Small intestine (tissue), 7 donors: Measurements from ENCODE around the gene ARL4D. TPM values are rescaled to one million over a fixed set of nuclear protein-coding genes. Genes with fewer than 3 reads are reported as not detected.

Experiments
- DNase-seq, 2 donors: peaks; one replicate each; pipeline versions ENCODE4 v3.0.0 to v3.0.0-alpha.2; 2013
- FAIRE-seq: peaks from 2 replicates; lab custom pipeline; 2012; peaks lifted over from hg19 to GRCh38; lab: Jason Lieb, UNC
- H3K27ac ChIP-seq, 3 donors: one replicate each; pipeline ENCODE4 v1.5.1; 2013; ENCODE audit warnings: low read length in 2 of 3, mild to moderate bottlenecking in 2 of 3, control low read depth in 1 of 3, inconsistent platforms in 1 of 3, low read depth in 1 of 3, moderate library complexity in 1 of 3
- H3K27me3 ChIP-seq, 3 donors: one replicate each; pipeline ENCODE4 v1.6.1; 2013; ENCODE audit warnings: low read length in 3 of 3, inconsistent platforms in 1 of 3; ENCODE audit not compliant: control insufficient read depth in 3 of 3, insufficient read depth in 3 of 3
- H3K36me3 ChIP-seq, 3 donors: one replicate each; pipeline ENCODE4 v1.6.1; 2013; ENCODE audit warnings: low read length in 3 of 3, inconsistent platforms in 1 of 3, low read depth in 1 of 3, mild to moderate bottlenecking in 1 of 3, moderate library complexity in 1 of 3; ENCODE audit not compliant: control insufficient read depth in 3 of 3, insufficient read depth in 2 of 3
- H3K4me1 ChIP-seq, 3 donors: one replicate each; pipeline ENCODE4 v1.6.1; 2013; ENCODE audit warnings: low read length in 2 of 3, inconsistent platforms in 1 of 3, low read depth in 1 of 3, mild to moderate bottlenecking in 1 of 3, moderate library complexity in 1 of 3; ENCODE audit not compliant: control insufficient read depth in 3 of 3, insufficient read depth in 2 of 3
- H3K4me3 ChIP-seq, 3 donors: one replicate each; pipeline ENCODE4 v1.5.1; 2013; ENCODE audit warnings: low read length in 3 of 3, control low read depth in 1 of 3, inconsistent platforms in 1 of 3, low read depth in 1 of 3, mild to moderate bottlenecking in 1 of 3, moderate library complexity in 1 of 3
- H3K9me3 ChIP-seq, 2 donors: one replicate each; pipeline ENCODE4 v1.6.1; 2013; ENCODE audit warnings: low read depth in 1 of 2, low read length in 1 of 2; ENCODE audit not compliant: control insufficient read depth in 2 of 2, insufficient read depth in 1 of 2
- WGBS, 3 donors: extraction: QIAGEN DNeasy Blood & Tissue Kit; methylation state at CpG; one replicate each; pipeline ENCODE4 v1.1.7; 2013; 5-methylcytosine and 5-hydroxymethylcytosine counted together
- polyA plus RNA-seq, 4 donors: library from polyadenylated mRNA; stranded (reverse) in 3 of 4; unstranded in 1 of 4; fragments of 200-250 nt in 3 of 4; fragments of 120-200 nt in 1 of 4; gene quantifications; one replicate each; pipeline versions ENCODE4 v1.2.1 to v1.2.3, GENCODE V29; 2013
- donor health status: healthy with polysubstance abuse.
- donor health status: control.
- donor health status: control.
- donor health status: Bipolar disorder and iron deficiency.
- donor health status: healthy.

Gene ARL4D
- polyA plus RNA-seq, 4 donors, result 0.45 to 10.1 (median 2.6) TPM

- peaks cover 0 to 5% (median 3%) of the 10 kb centered on the region in 3 donors for H3K4me1 ChIP-seq
- no peaks in the 10 kb centered on the region for H3K9me3 ChIP-seq
- WGBS, 3 donors, result 74 to 88% (median 76%) methylated on average over 5 of the region's 5 CpGs
- H3K27ac ChIP-seq, result no peak overlapping the region
- H3K4me3 ChIP-seq, result no peak overlapping the region
- no peak for DNase-seq
- no peaks in the 10 kb centered on the region for H3K27me3 ChIP-seq
- no peak for FAIRE-seq
- peaks cover 0 to 16% (median 0%) of the 10 kb centered on the region in 3 donors for H3K36me3 ChIP-seq
Measured at GRCh38 chr17:43403846-43404245, 5.1 kb downstream of the ARL4D start.

GRCh38 chr17:43405861-43406260, 7.1 kb downstream of the ARL4D start:
- FAIRE-seq (no peak), DNase-seq (no peak)
- no peaks in the 10 kb centered on the region for H3K27me3 ChIP-seq
- H3K4me1 ChIP-seq, result peaks cover 0 to 4% (median 0%) of the 10 kb centered on the region in 3 donors
- no peak overlapping the region for H3K27ac ChIP-seq
- H3K9me3 ChIP-seq, result no peaks in the 10 kb centered on the region
- H3K4me3 ChIP-seq, result no peak overlapping the region
- peaks cover 0 to 9% (median 0%) of the 10 kb centered on the region in 3 donors for H3K36me3 ChIP-seq

GRCh38 chr17:43406676-43407645, 8.2 kb downstream of the ARL4D start:
- Histone ChIP-seq H3K27ac (no peak overlapping the region), H3K27me3 (no peaks in the 10 kb centered on the region), H3K9me3 (no peaks in the 10 kb centered on the region), H3K4me1 (no peaks in the 10 kb centered on the region), H3K36me3 (peaks cover 0 to 4% (median 0%) of the 10 kb centered on the region in 3 donors), H3K4me3 (no peak overlapping the region)
- DNase-seq (no peak), FAIRE-seq (no peak)
- 65 to 77% (median 70%) methylated on average over 10 of the region's 10 CpGs for WGBS, 3 donors

- FAIRE-seq (no peak), DNase-seq (no peak)
- Histone ChIP-seq H3K27ac (no peak overlapping the region), H3K36me3 (no peaks in the 10 kb centered on the region), H3K9me3 (no peaks in the 10 kb centered on the region), H3K27me3 (no peaks in the 10 kb centered on the region), H3K4me1 (no peaks in the 10 kb centered on the region), H3K4me3 (no peak overlapping the region)
- 72 to 87% (median 81%) methylated on average over 3 of the region's 3 CpGs for WGBS, 3 donors
Measured at GRCh38 chr17:43409131-43409530, 10.3 kb downstream of the ARL4D start.

GRCh38 chr17:43410557-43411368, 12.0 kb downstream of the ARL4D start:
- FAIRE-seq (no peak), DNase-seq (no peak)
- H3K4me3 ChIP-seq, result no peak overlapping the region
- no peaks in the 10 kb centered on the region for H3K27me3 ChIP-seq
- H3K36me3 ChIP-seq, result no peaks in the 10 kb centered on the region
- no peaks in the 10 kb centered on the region for H3K9me3 ChIP-seq
- 43 to 67% (median 54%) methylated on average over 6 of the region's 6 CpGs for WGBS, 3 donors
- no peak overlapping the region for H3K27ac ChIP-seq
- H3K4me1 ChIP-seq, result no peaks in the 10 kb centered on the region

- DNase-seq (no peak), FAIRE-seq (no peak)
- H3K27me3 ChIP-seq, result no peaks in the 10 kb centered on the region
- H3K36me3 ChIP-seq, result no peaks in the 10 kb centered on the region
- no peaks in the 10 kb centered on the region for H3K9me3 ChIP-seq
- H3K4me3 ChIP-seq, result no peak overlapping the region
- no peak overlapping the region for H3K27ac ChIP-seq
- H3K4me1 ChIP-seq, result no peaks in the 10 kb centered on the region
Measured at GRCh38 chr17:43411369-43411677, 12.5 kb downstream of the ARL4D start.

GRCh38 chr17:43411749-43412148, 13.0 kb downstream of the ARL4D start:
- no peaks in the 10 kb centered on the region for H3K4me1 ChIP-seq
- no peak for DNase-seq
- no peak overlapping the region for H3K4me3 ChIP-seq
- H3K36me3 ChIP-seq, result no peaks in the 10 kb centered on the region
- FAIRE-seq, result no peak
- no peak overlapping the region for H3K27ac ChIP-seq
- H3K27me3 ChIP-seq, result no peaks in the 10 kb centered on the region
- H3K9me3 ChIP-seq, result no peaks in the 10 kb centered on the region
- 64 to 78% (median 77%) methylated on average over 6 of the region's 6 CpGs for WGBS, 3 donors

- WGBS, 3 donors, result 92 to 98% (median 94%) methylated on average over 1 of the region's 1 CpG
Measured at GRCh38 chr17:43412166-43412565, 13.4 kb downstream of the ARL4D start.

More at GRCh38 chr17:43412166-43412565, 13.4 kb downstream of the ARL4D start:
- Histone ChIP-seq H3K9me3 (no peaks in the 10 kb centered on the region), H3K36me3 (no peaks in the 10 kb centered on the region), H3K4me1 (peaks cover 0 to 3% (median 0%) of the 10 kb centered on the region in 3 donors), H3K27me3 (peaks cover 0 to 2% (median 0%) of the 10 kb centered on the region in 3 donors), H3K4me3 (no peak overlapping the region), H3K27ac (no peak overlapping the region)
- FAIRE-seq, result no peak
- no peak for DNase-seq
